Chondrocyte (in vitro differentiated cells): ENCODE results near the gene SFRP5. TPM values are rescaled to one million over a fixed set of nuclear protein-coding genes. Genes with fewer than 3 reads are reported as not detected.
A peak's percentile ranks its signal among the peaks of the same experiment; 100 is the strongest.

Experiments used
- DNase-seq: peaks from one replicate; pipeline ENCODE4 v3.0.0; 2021; ENCODE audit warnings: mixed read lengths, low spot score
- H3K27ac Mint-ChIP-seq: one replicate; pipeline ENCODE4 v1.8.0; 2021; ENCODE audit warnings: mild to moderate bottlenecking, moderate library complexity, mixed read lengths; ENCODE audit not compliant: unreplicated experiment
- H3K27me3 Mint-ChIP-seq: 2 replicates; pipeline ENCODE4 v1.8.0; 2021; ENCODE audit warnings: low read depth, mixed read lengths
- H3K36me3 Mint-ChIP-seq: 2 replicates; pipeline ENCODE4 v1.8.0; 2021; ENCODE audit warnings: low read depth, mixed read lengths
- H3K4me1 Mint-ChIP-seq: 2 replicates; pipeline ENCODE4 v1.8.0; 2021; ENCODE audit warnings: low read depth, mild to moderate bottlenecking, mixed read lengths
- H3K4me3 Mint-ChIP-seq: one replicate; pipeline ENCODE4 v1.8.0; 2021; ENCODE audit warnings: mild to moderate bottlenecking, moderate library complexity, mixed read lengths; ENCODE audit not compliant: unreplicated experiment
- H3K9me3 Mint-ChIP-seq: 2 replicates; pipeline ENCODE4 v1.8.0; 2021; ENCODE audit warnings: low read depth, mixed read lengths
- total RNA-seq: library from RNA; stranded (reverse); gene quantifications from 3 replicates; pipeline ENCODE4 v1.2.1, GENCODE V29; 2021
- TF ChIP-seq, protein P1 (sequence below): fragments of 200-600 bp; sonication (generic); IDR thresholded peaks from 2 replicates; pipeline ENCODE4 v1.5.0; 2021; ENCODE audit warnings: antibody characterized with exemption, mild to moderate bottlenecking, moderate library complexity

The SFRP5 gene
- total RNA-seq, 1 donor from 2014 or later: 0.35 TPM

DNA sequence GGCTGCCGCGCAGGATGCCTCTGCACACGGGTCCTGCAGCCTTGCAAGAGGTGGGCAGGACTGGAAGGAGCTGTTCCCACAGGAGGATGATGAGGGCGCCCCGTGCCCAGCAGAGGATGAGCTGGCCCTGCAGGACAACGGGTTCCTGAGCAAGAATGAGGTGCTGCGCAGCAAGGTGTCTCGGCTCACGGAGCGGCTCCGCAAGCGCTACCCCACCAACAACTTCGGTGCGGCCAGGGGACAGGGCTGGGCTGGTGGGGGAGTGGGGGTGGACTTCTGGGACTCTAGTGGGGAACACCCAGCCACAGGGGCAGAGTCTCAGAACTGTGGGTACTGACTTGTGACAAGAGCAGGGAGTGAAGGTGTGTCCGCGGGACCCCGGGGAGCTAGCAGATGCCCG lies 18.8 kb downstream of the SFRP5 start:
- H3K36me3 Mint-ChIP-seq: peaks cover 40% of the 10 kb centered on the region
- no peaks in the 10 kb centered on the region for H3K9me3 Mint-ChIP-seq

DNA sequence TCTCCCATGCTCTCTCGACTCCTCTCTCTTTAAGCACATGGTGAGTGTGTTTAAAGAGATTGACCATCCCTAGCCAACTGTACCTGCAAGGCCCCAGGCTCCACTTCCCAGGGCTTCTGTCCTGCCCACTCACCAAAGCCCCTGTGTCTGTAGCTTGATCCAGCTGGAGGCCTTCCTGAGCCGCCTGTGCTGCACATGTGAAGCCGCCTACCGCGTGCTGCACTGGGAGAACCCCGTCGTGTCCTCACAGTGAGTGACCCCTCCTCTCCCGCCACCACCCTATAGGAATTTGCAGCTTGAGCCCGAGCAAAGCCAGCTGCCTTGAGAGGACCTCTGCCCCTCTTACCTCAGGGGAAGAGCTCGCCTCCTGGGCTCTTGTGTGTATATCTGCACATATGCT lies 23.7 kb downstream of the SFRP5 start:
- no peak overlapping the region for H3K4me3 Mint-ChIP-seq
- TF ChIP-seq, protein P1, sequence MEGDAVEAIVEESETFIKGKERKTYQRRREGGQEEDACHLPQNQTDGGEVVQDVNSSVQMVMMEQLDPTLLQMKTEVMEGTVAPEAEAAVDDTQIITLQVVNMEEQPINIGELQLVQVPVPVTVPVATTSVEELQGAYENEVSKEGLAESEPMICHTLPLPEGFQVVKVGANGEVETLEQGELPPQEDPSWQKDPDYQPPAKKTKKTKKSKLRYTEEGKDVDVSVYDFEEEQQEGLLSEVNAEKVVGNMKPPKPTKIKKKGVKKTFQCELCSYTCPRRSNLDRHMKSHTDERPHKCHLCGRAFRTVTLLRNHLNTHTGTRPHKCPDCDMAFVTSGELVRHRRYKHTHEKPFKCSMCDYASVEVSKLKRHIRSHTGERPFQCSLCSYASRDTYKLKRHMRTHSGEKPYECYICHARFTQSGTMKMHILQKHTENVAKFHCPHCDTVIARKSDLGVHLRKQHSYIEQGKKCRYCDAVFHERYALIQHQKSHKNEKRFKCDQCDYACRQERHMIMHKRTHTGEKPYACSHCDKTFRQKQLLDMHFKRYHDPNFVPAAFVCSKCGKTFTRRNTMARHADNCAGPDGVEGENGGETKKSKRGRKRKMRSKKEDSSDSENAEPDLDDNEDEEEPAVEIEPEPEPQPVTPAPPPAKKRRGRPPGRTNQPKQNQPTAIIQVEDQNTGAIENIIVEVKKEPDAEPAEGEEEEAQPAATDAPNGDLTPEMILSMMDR: no peak
- no peaks in the 10 kb centered on the region for H3K27me3 Mint-ChIP-seq
- no peak overlapping the region for H3K27ac Mint-ChIP-seq
- no peak for DNase-seq
- peaks cover 41% of the 10 kb centered on the region for H3K36me3 Mint-ChIP-seq
- H3K9me3 Mint-ChIP-seq: no peaks in the 10 kb centered on the region
- peaks cover 3% of the 10 kb centered on the region for H3K4me1 Mint-ChIP-seq

More for the DNA sequence above, 18.8 kb downstream of the SFRP5 start:
- no peaks in the 10 kb centered on the region for H3K27me3 Mint-ChIP-seq
- TF ChIP-seq, protein P1: no peak
- no peak overlapping the region for H3K27ac Mint-ChIP-seq
- H3K4me1 Mint-ChIP-seq: no peaks in the 10 kb centered on the region
- peak; percentile 92 for DNase-seq
- no peak overlapping the region for H3K4me3 Mint-ChIP-seq

DNA sequence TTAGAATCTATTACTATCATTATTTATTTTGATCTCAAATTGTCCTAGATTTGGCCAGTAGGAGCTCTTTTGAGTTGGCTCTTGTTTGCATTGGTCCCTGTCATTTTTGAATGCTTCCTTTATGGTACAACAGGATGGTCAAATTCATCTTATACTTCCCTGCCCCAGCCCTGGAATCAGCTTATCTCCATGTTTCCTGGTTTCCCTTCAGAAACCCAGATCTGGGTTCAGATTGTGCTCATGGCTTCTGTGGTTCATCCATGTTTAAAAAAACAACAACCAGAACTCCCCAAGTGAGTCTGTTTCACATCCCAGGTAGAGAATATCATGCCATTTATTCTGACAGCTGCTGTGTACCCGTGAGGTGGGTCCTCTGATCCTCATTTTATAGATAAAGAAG lies 24.2 kb downstream of the SFRP5 start:
- Mint-ChIP-seq H3K36me3 (peaks cover 41% of the 10 kb centered on the region), H3K4me1 (peaks cover 3% of the 10 kb centered on the region), H3K27ac (no peak overlapping the region), H3K27me3 (no peaks in the 10 kb centered on the region), H3K4me3 (no peak overlapping the region), H3K9me3 (no peaks in the 10 kb centered on the region)
- no peak for DNase-seq
- TF ChIP-seq, protein P1: no peak

DNA sequence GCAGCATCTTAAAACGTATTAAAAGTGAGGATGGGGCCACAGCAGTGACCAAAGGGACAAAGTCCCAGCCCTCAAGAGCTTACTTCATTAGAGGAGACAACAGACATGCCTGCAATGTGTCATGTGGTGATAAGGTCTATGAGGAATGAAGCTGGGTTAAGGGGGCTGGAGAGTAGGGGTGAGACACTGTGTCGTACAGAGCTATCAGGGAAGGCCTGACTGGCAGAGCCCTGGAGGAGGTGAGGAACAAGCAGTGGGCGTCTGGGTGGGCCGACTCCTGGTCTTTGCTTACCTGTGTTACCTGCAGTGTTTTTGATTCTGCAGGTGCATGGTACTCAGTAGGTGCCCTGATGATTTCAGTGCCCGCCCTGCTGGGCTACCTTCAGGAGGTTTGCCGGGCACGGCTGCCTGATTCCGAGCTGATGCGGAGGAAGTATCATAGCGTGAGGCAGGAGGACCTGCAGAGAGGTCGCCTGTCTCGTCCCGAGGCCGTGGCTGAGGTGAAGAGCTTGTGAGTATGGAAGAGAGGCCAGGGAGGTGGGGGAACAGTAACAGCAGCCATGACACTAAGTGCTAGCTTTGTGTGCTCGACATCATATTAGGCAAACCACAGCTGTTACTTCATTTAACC lies 27.3 kb downstream of the SFRP5 start:
- no peaks in the 10 kb centered on the region for H3K9me3 Mint-ChIP-seq

DNA sequence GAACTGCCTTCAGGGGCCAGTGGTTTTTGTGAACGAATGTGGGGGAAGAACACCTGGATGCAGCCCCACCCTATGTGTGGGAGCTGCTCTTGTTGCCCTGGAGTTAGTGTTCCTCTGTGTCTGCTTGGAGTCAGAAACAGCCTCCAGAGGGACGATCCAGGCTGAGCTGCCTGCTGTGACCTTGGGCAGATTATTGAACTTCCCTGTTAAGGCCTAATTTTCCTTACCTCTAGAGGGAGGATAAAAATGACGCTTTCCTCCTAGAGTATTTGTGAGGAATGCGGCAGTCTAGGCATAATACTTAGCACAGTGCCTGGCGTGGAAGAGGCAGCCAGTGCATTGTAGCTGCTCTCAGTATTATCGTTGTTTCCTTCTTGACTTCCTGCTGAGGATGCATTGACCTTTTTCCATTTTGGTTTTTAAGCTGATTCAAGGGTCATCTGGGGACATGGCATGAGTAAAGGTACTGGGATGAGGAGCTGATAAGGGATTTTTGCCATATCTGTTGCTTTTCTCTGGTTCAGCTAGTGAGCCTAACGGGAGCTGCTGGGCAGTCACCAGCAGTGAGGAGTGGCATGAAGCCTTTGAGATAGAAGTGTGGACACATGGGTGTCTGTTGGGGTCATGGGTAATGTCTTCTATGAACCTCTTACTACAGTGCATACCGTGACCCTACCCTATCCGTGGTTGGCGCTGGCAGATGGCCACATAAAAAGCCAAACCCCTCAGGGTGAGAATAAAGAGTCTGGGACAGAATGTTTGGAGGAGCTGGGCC lies 28.4 kb downstream of the SFRP5 start:
- TF ChIP-seq, protein P1: no peak
- Mint-ChIP-seq H3K36me3 (peaks cover 37% of the 10 kb centered on the region), H3K27me3 (no peaks in the 10 kb centered on the region), H3K4me1 (peaks cover 18% of the 10 kb centered on the region), H3K27ac (no peak overlapping the region), H3K4me3 (no peak overlapping the region), H3K9me3 (no peaks in the 10 kb centered on the region)
- DNase-seq: no peak

More for the DNA sequence above, 27.3 kb downstream of the SFRP5 start:
- H3K36me3 Mint-ChIP-seq: peaks cover 39% of the 10 kb centered on the region
- no peaks in the 10 kb centered on the region for H3K27me3 Mint-ChIP-seq
- peak; percentile 72 for DNase-seq
- peaks cover 13% of the 10 kb centered on the region for H3K4me1 Mint-ChIP-seq
- TF ChIP-seq, protein P1: no peak
- no peak overlapping the region for H3K27ac Mint-ChIP-seq
- H3K4me3 Mint-ChIP-seq: no peak overlapping the region
